ENCODE measurements around the gene RYR2.

Gene RYR2

DNA sequence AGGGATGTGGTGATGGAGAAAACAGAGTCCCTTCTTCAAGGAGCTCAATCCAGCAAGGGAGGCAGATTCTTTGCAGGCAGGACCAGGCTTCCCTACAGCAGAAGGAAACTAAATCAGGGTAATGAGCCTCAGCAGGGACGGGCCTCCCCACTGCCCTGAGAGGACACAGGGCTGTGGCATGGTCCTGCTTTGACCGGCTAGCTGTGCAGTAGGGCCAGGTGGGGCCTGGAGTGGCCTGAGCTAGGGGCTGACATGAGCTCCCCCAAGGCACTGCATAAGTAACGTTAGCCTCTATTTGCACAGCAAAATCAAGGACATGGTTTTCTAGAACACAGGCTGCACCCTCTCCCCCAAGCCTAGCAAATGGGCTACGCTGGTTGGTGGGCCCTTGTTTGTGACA is 162.9 kb downstream of the RYR2 start:
- no peak for DNase-seq

DNA sequence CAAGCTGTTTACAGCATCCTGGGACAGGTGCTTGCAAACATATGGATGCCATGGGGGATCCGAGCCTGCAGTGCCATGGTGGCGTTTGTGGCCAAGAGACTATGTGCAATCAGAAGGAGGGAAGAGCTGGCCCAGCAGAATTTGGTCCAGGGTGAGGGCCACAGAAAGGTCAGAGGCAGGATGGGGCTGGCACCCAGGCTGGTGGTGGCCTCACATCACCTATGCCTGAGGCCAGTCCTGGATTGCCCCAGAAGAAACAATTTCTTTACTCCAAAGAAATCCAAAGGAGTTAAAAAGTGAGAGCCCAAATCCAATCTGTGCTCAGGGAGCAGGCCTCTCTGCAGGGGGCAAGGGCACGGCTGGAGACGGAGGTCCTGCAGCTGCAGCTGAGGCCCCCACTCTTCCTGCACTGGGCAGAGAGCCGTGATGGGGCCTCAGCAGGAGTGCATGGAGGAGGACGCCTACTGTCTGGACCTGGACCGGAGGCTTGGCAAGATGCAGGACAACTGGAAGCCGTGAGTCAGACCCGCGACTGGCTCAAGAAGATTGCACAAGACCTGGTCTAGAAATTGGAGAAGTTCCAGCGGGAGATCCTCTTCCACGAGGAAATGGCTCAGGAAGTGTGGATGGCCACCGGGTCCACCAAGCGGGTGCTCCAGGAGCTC is 163.5 kb downstream of the RYR2 start:
- peak in 1 of 14 donors; percentile 26 for DNase-seq

DNA sequence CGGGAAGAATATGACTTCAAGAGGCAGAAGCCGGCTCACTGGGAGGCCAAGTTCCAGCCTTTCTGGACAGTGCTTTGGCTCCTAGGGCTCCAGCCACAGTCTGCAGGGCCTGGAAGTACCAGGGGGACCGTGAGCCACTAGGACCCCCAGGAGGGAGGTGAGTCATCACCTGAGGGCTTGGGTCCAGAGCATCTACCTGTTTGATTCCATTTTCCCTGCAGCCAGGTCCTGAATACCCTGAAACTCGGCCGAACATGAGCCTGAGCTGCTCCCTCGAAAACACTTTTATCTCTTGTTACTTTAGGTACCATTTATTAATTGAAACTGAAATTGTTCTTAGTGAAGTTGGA is 164.1 kb downstream of the RYR2 start:
- no peak for DNase-seq

DNA sequence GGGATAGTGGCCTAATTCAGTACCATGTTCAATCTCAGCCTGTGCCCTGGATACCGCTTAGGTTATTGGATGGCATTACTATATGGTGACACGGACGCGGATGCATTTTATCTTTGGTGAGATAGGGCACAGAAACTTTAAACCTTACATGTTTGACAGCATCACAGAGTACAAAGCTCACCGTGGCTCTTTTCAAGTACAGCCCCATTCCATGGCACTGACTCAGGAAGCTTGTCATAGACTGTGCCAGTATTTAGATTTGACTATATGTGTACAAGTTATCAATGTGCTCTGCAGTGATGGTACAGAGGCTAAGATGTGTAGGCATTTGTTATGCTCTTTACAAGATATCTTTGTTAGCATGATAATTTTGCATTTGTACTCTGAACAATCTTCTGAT is 169.0 kb downstream of the RYR2 start:
- no peak for DNase-seq

DNA sequence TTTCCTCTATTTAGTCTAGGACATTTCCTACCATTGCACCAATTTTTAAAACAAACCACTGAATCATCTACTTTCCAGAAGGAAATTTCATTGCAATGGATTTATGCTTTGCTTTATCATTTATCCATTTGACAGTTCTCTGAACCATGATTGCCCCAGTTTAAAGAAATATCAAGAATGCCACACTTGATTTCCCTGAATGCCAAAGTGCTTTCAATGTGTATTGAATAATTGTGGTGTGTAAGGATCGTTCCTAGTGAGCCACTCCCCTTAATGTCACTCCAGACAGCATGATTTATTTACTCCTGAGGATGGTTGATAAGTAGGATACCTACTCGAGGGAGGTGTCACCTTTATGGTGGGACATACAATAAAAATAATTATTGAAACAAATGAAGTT is 169.6 kb downstream of the RYR2 start:
- DNase-seq, result no peak

DNA sequence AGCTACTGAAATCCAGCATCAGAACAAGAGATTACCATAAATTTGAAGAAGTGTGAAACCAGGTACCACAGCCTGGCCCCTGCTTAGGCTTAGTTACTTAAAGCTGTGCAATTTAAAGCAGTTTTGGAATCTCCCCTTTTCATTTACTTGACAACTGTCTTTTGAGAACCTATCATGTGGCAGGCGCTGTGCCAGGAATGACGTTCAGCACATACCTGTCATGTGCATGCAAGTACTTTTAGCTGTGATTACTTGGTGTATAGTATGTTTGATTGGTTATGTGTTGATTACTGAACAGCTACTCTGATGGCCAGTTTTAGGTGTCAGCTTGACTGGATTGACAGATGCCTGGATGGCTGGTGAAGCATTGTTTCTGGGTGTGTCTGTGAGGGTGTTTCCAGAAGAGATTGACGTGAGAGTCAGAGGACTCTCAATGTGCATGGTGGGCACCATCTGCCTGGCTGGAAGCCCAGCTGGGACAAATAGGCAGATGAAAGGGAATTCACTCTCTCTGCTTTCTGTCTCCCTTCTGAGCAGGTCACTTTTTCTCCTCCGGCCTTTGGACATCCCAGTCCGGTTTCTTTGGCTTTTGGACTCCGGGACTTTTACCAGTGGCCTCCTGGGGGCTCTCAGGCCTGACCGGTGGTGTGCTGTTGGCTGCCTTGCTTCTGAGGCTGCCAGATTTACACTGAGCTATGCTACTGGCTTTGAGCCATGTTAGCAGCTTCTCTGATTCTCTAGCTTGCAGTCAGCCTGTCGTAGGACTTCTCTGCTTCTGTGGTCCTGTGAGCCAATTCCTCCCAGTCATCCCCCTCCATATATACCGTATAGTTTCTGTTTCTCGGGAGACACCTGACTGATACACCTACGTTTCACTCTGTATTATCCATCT is 178.0 kb downstream of the RYR2 start:
- DNase-seq, result peak in 1 of 14 donors; percentile 90

DNA sequence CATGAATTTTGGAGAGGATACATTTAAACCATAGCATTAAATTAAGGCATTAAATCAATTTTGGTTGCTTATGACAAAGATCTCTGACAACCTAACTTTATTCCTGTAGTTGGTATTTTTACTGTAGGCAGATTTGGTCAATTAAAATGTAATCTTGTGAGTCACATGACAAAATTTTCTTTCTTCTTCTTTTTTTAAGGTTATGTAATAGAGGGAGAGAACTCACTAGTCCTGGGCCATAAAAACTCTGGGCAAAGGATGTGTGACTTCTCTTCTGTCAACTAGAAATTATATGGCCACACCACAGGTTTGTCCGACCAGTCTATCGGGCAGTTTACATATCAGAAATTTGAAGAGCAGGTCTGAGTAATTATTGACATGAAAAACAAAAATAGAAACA is 181.4 kb downstream of the RYR2 start:
- DNase-seq, result no peak

DNA sequence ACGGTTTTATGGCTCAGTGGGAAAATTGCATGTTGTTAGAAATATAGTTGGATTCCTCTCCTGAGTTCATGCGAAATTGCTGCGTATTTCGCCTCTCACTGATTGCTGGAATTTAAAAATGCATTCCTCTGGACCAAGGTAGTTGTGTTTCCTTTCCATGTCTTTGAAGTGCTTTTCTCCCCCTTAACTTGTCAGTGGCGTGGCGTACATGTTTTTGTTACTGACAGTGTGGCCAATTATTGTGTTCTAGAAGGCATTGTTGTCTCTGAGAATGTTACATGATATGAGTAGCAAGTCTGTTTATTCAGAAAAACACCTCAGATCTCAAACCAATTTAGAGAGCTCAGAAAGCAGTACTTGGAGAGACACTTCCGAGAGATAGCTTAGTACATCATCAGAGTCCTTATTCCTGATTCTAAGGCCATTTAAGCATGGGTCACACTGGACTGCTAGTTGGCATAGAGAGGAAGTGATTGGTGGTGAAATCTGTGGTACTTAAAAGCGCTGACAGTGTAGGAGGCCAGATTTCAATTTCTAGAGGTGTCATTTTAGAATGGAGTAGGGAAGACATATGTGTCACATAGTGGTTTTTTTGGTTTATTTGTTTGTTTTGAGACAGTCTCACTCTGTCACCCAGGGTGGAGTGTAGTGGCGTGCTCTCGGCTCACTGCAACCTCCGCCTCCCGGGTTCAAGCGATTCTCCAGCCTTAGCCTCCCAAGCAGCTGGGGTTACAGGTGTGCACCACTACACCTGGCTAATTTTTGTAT is 184.4 kb downstream of the RYR2 start:
- no peak for DNase-seq

DNA sequence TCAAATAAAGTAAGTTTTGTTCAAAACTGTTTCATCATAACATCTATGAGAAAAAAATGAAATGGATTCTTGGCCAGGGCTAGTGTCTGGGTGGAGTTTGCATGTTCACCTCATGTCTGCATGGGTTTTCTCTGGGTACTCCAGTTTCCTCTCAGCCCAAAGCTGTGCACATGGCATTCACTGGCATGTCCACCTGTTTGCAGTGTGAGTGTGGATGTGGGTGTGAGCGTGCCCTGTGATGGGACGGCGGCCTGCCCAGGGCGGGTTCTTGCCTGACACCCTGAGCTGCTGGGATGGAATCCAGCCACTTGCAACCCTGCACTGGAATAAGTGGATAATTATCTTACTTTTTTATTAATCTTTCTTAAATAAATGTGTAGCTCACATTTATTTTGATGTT is 185.5 kb downstream of the RYR2 start:
- no peak for DNase-seq

DNA sequence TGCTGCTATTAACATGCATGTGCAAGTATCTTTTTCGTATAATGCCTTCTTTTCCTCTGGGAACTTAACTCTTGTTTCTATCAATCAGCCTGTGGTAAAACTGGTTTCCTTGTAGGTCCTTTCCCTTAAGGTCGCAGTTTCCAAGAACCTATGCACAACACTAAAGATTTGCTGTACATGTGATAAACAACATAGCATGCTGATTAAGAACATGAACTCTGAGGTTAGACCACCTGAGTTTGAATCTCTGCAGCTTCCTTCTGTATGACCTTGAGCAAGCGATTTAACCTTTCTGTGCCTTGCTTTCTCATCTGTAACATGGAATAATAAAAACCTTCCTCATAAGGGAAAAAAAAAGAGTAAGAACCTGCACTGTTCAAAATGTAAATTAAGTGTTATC is 186.4 kb downstream of the RYR2 start:
- DNase-seq, result no peak

DNA sequence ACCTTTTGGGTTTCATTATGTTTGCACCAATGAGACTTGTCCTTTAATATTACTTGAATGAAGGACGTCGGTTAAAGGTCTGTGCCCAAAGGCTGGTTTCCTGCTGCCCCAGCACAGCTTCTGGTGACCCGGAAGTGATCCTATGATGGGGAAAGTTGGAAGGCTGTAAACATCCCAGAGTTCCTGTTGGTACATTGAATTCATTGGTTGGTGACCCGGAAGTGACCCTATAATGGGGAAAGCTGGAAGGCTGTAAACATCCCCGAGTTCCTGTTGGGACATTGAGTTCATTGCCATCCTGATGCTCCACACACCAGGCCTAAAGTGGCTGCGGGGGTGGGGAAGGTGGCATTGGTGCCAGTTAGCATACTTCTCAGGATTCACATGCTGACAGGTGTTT is 187.3 kb downstream of the RYR2 start:
- no peak for DNase-seq

DNA sequence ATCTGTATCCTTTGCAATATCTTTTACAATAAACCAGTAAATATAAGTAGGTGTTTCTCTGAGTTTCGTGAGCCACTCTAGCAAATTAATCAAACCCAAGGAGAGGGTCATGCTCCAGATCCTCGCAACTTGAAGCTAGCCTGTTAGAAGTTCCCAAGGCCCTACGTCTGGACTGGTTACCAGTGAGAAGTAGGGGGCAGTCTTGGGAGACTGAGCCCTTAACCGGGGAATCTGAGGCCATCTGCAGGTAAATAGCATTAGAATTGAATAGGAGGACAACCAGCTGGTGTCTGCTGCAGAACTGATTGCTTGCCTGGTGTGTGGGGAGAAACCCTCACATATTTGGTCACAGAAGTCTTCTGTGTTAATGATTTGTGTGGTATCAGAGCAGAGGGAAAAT is 190.5 kb downstream of the RYR2 start:
- no peak for DNase-seq

DNA sequence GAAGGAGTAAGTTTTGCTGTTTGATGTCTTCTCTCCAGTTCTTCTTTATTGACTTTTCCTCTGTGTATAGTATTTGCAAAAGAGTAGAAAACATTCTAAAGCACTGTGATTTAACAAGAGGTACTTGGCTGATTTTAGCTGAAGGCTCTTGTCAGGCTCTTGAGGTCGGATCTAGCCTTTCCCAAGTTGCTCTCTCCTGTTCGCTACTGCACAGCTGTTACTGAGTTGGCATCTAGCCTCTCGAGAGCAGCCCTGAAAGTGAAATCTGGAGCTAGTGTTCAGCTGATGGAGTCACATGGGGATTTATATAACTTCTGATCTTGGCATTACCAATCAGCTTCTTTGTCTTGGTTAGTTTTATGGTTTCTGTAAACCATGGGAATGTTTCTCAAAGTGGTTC is 193.1 kb downstream of the RYR2 start:
- no peak for DNase-seq

DNA sequence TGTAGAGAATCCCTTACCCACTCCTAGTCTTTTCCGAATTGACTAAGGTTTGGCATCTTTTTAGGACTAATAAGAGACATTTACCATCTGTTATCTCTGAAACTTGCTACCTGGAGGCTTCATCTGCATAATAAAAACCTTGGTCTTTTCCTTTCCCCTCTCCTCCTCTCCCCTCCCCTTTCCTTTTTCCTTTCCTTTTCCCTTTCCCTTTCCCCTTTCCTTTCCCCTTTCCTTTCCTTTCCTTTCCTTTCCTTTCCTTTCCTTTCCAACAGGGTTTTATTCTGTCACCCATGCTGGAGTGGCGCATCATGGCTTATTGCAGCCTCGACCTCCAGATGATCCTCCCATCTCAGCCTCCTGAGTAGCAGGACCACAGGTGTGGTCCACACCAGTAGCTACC is 195.7 kb downstream of the RYR2 start:
- DNase-seq, result no peak

DNA sequence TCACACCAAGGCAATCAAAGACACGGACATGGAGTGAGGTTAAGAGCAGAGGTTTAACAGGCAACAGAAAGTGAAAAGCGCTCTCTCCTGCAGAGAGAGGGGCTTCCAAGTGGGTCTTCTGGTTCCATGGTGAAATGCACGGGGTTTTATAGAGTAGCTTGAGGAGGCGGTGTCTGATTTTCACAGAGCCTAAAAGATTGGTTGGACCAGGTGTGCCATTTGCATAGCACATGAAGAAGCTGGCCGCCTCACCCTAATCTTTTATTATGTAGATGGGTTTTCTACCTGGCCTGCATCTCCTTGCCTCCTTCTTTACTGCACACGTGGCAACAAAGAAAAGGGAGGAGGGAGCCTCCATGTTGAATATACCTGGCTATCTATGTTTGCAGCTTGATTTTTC is 197.3 kb downstream of the RYR2 start:
- DNase-seq, result no peak

DNA sequence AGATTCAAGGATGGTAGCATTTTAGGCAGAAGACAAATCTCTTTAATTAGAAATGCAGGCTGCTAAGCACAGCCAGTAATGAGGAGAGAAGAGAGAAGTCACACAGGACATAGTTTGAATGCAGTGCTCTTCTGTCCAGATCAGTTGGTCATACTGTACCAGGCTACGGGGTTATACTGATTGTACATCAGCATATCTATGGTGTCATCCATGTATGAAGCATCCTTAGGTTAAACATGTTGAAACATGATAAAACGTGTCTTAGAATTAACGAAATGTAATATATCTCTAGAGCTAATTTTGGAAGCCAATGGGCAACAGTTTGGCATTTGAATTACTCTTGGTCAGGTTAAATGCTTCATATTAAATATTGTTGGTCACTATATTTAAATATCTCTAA is 199.1 kb downstream of the RYR2 start:
- DNase-seq, result no peak

DNA sequence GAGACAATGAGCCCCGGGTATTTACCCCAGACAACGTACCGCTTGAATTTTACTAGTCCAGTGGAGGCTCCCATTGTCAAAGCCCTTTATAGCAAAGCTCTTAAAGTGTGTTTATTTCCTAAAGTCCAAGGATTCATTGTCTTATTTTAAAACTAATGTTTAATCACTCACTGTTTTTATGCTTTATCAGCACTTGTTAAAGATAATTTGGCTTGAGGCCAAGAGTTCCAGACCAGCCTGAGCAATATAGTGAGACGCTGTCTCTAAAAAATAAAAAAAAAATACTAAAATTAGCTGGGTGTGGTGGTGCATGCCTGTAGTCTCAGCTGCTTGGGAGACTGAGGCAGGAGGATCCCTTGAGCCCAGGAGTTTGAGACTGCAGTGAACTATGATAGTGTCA is 202.8 kb downstream of the RYR2 start:
- no peak for DNase-seq

DNA sequence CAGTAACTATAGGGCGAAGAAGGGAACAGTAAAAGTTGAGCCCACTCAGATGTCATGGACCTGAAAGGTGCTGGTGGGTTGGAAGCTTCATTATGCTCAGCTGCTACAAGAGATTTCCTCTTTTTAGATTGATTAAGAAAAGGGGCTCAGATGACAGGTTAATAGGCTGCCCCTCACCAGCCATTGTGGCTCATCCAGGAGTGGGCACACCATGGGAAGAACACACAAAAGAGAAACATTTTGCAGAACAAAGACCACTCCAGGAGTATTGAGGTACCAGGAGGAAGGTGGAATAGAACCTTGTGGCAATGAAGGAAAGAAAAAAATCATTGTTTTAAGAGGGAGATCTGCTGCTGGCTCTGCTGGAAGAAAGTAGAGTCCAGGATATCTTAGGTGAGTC is 205.5 kb downstream of the RYR2 start:
- DNase-seq, result no peak

DNA sequence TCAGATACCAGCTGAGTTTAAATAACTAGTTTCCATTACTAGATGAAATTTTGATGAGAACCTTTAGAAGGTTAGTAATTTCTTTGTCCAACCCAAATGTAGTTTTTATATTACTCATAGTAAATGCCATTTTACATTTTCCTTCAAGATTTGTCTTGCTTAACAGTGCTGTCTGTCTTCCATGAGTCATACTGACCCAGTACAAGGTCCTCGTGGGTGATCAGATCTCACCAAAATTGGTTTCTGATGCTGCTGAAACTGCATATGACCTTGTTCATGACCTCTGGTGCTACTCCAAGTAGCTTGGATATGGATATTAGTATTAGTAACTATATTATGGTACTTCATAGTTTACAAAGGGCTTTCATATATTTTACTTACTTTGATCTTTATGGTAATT is 207.1 kb downstream of the RYR2 start:
- no peak for DNase-seq

DNA sequence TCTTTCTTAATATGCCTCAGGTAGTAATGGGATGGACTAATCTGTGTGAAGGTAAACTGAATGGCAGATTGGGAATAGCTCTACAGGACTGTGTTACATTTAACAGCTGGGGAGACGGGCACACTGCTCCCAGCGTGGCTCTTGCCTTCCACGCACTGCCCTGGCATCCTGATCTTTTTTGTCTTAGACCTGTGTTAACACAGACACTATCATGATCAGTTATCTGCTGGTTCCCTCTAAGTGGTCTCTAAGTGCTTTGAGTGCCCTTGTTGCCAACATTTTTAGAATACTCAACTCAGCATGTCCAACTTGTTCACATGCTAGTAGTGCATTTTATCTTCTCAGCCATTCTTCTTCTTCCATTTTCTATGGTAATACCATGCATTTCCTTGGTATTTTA is 208.1 kb downstream of the RYR2 start:
- no peak for DNase-seq

DNA sequence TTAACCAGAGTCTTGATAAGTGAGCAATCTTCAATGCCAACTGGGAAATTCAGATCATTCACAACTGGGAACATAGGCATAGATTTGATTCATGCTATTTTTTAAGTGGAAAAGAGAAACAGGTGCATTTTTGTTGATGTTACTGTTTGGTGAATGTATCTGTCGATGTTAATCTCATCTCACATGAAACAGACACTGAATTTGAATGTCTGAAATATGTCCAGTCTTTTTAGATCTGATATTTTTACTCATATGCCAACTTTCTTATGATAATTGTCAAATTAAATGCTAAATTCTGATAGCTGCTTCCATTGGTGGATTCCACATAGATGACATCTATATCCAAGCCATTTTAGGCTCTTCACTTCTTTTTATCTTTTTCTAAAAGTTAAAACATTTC is 213.1 kb downstream of the RYR2 start:
- DNase-seq, result no peak

DNA sequence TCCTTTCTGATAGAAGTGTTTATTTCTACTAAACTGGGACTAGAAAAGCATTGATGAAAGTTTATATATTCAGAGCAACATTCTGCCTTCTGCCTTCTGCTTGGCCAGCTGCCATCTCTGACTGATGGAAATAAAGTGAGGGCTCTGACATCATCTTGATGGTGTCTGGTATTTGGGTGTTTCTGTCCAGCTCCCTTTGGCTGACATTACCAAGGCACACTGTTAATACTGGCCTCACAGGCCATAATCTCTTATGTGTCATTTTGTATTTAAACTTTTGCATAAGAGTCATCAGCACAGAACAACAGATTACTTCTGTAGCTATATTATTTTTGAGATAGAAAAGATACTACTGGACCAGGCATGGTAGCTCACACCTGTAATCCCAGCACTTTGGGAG is 216.9 kb downstream of the RYR2 start:
- peak in 1 of 14 donors; percentile 22 for DNase-seq

DNA sequence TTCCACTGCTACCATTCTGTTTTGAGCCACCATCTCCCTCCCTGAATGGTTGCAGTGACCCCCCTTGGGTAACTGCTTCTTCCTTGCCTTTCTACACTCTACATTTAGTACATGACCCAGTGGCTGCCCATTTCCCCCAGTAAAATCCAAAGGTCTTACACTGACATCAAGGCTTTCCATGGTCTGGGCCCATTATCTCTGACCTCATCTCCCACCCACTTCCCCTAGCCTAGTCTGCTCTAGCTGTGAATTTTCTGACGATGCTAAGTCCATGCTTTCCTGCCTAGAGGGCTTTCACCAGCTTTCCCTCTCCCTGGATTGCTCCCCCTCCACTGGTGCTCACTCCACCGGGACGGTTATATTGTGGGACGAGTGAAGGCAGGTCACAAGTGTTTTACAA is 219.2 kb downstream of the RYR2 start:
- no peak for DNase-seq

DNA sequence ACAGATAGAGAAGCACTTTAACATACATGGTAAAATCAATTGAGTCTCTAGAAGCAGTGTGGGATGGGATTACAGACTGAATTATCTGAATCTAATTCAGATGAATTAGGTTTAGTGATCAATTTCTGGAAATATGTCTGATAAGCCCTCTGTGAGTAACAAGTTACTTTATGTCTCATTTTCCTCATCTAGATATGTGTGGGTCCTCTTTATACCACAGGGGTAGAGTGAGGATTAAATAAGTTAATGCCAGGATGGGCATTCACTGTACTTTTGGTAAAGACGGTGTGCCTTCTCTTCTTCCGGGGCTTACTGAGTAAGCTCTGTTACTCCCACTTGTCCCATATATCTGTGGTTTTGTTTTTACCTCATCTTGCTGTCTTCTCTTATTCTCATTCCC is 225.8 kb downstream of the RYR2 start:
- DNase-seq, result no peak

All from C1 segment of cervical spinal cord (tissue), 14 donors.